T47D (cell line): ENCODE data around the gene IPO13.

Experiments
- DNase-seq, 2 experiments: peaks; one replicate each; pipeline versions ENCODE4 v3.0.0 to v3.0.0-alpha.2; 2011 to 2012; ENCODE audit warnings: low read depth in 1 of 2, low spot score in 1 of 2
- JUND ChIP-seq: IDR thresholded peaks from 2 replicates; pipeline ENCODE4 v1.6.1; 2012; ENCODE audit warnings: low read depth
- in situ Hi-C: cut with HindIII; loops from 2 replicates; pipeline ENCODE4 v1.10.0; 2016; ENCODE audit warnings: low sequenced_read_pairs, low pct_unique_long_range_greater_than_20kb

IPO13 gene, protein sequence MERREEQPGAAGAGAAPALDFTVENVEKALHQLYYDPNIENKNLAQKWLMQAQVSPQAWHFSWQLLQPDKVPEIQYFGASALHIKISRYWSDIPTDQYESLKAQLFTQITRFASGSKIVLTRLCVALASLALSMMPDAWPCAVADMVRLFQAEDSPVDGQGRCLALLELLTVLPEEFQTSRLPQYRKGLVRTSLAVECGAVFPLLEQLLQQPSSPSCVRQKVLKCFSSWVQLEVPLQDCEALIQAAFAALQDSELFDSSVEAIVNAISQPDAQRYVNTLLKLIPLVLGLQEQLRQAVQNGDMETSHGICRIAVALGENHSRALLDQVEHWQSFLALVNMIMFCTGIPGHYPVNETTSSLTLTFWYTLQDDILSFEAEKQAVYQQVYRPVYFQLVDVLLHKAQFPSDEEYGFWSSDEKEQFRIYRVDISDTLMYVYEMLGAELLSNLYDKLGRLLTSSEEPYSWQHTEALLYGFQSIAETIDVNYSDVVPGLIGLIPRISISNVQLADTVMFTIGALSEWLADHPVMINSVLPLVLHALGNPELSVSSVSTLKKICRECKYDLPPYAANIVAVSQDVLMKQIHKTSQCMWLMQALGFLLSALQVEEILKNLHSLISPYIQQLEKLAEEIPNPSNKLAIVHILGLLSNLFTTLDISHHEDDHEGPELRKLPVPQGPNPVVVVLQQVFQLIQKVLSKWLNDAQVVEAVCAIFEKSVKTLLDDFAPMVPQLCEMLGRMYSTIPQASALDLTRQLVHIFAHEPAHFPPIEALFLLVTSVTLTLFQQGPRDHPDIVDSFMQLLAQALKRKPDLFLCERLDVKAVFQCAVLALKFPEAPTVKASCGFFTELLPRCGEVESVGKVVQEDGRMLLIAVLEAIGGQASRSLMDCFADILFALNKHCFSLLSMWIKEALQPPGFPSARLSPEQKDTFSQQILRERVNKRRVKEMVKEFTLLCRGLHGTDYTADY

DNA sequence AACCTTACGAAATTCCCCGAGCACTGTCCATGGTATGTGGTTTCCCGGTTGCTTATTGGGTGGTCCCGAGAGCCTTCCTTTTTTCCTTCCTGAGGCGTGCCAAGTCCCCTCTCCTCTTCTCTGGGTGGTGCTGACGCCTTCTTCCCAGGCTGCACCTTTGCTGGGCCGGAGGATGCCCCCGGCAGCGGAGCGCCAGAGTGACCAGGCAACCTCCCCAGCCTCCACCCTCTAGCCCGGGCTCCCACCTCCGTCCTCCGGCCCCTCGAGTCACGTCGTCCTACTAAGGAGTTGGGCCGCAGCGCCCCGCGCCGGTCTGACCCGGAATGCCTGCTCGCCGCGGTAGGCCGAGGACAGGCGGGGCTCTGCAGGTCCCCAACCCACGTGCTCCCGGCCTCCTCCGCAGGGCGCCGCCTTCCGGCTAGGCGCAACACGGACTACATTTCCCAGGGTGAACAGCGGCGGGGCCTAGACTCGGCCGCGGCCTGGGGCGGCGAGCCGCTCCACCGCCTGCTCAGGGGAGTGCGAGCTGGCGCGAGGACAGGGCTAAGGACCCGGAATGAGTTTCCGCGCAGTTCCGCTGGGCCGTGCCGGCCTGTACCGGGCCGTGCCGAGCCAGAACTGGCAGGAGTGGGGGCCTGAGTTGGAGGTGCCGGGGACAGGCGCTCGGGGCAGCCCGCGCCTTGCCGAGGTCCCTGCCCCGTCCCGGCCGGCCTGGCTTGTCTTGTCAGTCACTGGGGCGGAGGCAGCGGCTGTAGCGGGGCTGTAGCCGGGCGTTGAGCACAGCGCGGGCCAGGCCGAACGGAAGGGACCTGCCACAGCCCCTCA is at the start of gene IPO13:
TSS of gene IPO13 (plus strand) at position 715 of the 825 bp plus-strand sequence. CDS start 651 bp downstream, outside the sequence.
- peak; percentile 94 to 95 for DNase-seq
- in situ Hi-C loops, result no loop called here
- TF ChIP-seq JUND, result no peak

DNA sequence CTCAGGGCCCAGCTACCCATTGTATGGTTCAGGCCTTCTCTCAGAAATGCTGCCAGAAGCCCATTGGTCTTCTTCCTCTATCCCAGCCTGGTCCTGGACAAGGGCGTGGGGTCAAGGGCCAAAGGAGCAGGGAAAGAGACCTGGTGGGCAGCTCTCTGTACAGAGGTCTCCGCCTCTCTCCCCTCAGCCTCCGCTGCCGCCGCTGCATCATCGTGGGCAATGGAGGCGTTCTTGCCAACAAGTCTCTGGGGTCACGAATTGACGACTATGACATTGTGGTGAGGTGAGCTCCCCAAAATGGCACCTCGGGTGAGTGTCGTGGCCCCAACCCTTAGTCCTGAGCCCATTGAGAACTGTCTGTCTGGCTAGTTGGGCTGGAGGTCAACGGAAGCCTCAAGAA is 47.8 kb upstream of the IPO13 start:
- TF ChIP-seq JUND, result no peak
- in situ Hi-C loops, result no loop called here

GRCh38 chr1:43900386-43900785 is 46.4 kb upstream of the IPO13 start:
- in situ Hi-C loops, result no loop called here
- no peak for DNase-seq
- TF ChIP-seq JUND, result no peak

More for the DNA sequence above, 47.8 kb upstream of the IPO13 start:
- no peak for DNase-seq

GRCh38 chr1:43901196-43901961 is 45.4 kb upstream of the IPO13 start:
- no peak for DNase-seq
- no peak for TF ChIP-seq JUND
- in situ Hi-C loops, result no loop called here

GRCh38 chr1:43902058-43902831 is 44.5 kb upstream of the IPO13 start:
- TF ChIP-seq JUND, result no peak
- in situ Hi-C loops, result no loop called here
- DNase-seq, result no peak

GRCh38 chr1:43904660-43905551 is 41.8 kb upstream of the IPO13 start:
- in situ Hi-C loops, result no loop called here
- TF ChIP-seq JUND, result no peak
- DNase-seq, result no peak

GRCh38 chr1:43908226-43908625 is 38.5 kb upstream of the IPO13 start:
- no peak for TF ChIP-seq JUND
- in situ Hi-C loops, result no loop called here
- DNase-seq, result no peak

GRCh38 chr1:43908858-43909257 is 37.9 kb upstream of the IPO13 start:
- no peak for TF ChIP-seq JUND
- DNase-seq, result peak in 1 of 2 experiments; percentile 29
- in situ Hi-C loops, result no loop called here

- TF ChIP-seq JUND, result no peak
- DNase-seq, result peak in 1 of 2 experiments; percentile 49
- in situ Hi-C loops, result no loop called here
Observed at GRCh38 chr1:43910343-43910742, 36.4 kb upstream of the IPO13 start.

- no peak for DNase-seq
- no peak for TF ChIP-seq JUND
- in situ Hi-C loops, result no loop called here
Observed at GRCh38 chr1:43912607-43913006, 34.1 kb upstream of the IPO13 start.
